ENCODE results near the gene TMEM209.

Gene TMEM209

GRCh38 chr7:130154131-130154500 is 51.1 kb downstream of the TMEM209 start:
- Mint-ChIP-seq H3K27me3 (ENCODE audit: low read depth, poor library complexity) (no peaks in the 10 kb centered on the region), H3K4me3 (no peak overlapping the region), H3K27ac (no peak overlapping the region), H3K9me3 (peaks cover 32% of the 10 kb centered on the region), H3K4me1 (peaks cover 12% of the 10 kb centered on the region), H3K36me3 (ENCODE audit: low read depth) (peaks cover 35% of the 10 kb centered on the region)
- no peak for DNase-seq
- TF ChIP-seq CTCF (IDR thresholded peaks at IDR 0.05), result no peak

DNA sequence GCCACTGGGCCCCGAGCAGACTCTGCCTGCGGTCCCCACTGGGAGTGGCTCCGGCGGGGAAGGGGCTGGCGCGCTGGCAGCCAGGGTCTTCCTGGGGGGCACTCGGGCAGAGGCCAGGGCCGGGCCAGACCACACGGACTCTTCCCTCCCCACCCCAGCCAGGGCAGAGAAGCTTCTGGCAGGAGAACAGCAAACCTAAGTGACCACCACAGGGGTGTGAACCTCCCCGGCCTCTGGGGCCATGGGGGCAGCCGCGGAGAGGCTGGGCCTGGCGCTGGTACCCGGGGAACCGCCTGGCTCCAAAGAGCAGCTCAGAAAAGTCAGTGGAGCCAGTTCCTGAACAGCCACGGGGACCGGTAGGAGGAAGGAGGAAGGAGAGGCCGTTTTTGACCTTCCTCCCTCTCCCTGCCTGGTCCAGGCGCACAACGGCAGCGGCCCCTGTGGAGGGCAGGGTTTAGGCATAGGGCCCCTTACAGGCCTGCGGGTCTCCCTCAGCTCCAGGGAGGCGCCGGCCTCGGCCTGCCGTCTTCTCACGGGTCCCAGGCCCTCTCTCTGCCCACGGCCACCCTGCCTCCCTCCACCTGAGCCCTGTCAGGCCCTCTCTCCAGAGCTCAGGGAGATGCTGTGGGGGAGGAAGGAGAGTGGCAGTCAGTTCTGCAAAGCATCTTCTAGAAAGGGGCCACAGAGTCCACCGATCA is 51.8 kb downstream of the TMEM209 start:
- no peaks in the 10 kb centered on the region for H3K27me3 Mint-ChIP-seq (ENCODE audit: low read depth, poor library complexity)
- TF ChIP-seq CTCF (IDR thresholded peaks at IDR 0.05), result no peak
- peaks cover 27% of the 10 kb centered on the region for H3K9me3 Mint-ChIP-seq
- H3K27ac Mint-ChIP-seq, result no peak overlapping the region
- no peak for DNase-seq
- no peak overlapping the region for H3K4me3 Mint-ChIP-seq
- H3K4me1 Mint-ChIP-seq, result peaks cover 20% of the 10 kb centered on the region
- peaks cover 27% of the 10 kb centered on the region for H3K36me3 Mint-ChIP-seq (ENCODE audit: low read depth)

- H3K36me3 Mint-ChIP-seq (ENCODE audit: low read depth), result peaks cover 20% of the 10 kb centered on the region
- H3K27me3 Mint-ChIP-seq (ENCODE audit: low read depth, poor library complexity), result no peaks in the 10 kb centered on the region
- H3K9me3 Mint-ChIP-seq, result peaks cover 20% of the 10 kb centered on the region
- no peak for DNase-seq
- peaks cover 26% of the 10 kb centered on the region for H3K4me1 Mint-ChIP-seq
- TF ChIP-seq CTCF (IDR thresholded peaks at IDR 0.05), result no peak
- H3K27ac Mint-ChIP-seq, result no peak overlapping the region
- no peak overlapping the region for H3K4me3 Mint-ChIP-seq
These were observed 52.6 kb downstream of the TMEM209 start for GRCh38 chr7:130152493-130153210.

GRCh38 chr7:130151591-130152492 is 53.4 kb downstream of the TMEM209 start:
- DNase-seq, result no peak
- Mint-ChIP-seq H3K27ac (no peak overlapping the region), H3K36me3 (ENCODE audit: low read depth) (peaks cover 12% of the 10 kb centered on the region), H3K27me3 (ENCODE audit: low read depth, poor library complexity) (no peaks in the 10 kb centered on the region), H3K9me3 (peaks cover 12% of the 10 kb centered on the region), H3K4me3 (no peak overlapping the region), H3K4me1 (peaks cover 33% of the 10 kb centered on the region)
- TF ChIP-seq CTCF (IDR thresholded peaks at IDR 0.05), result no peak

DNA sequence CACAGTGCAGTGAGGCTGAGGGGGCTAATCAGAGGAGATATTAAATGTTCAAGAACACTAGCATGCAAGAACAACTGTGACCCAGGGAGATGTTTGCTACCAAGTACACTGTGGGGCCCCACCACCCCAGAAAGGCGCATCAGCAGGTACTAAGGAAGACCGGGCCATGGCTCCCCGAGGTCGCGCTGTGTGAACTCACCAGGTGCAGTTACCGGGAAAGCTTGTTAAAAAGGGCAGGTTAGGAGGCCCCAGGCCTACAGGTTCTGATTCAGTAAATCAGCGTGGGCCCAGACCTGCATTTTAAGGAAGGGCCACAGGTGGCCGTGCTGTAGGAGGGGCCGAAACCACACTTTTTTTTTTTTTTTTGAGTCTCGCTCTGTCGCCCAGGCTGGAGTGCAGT is 54.6 kb downstream of the TMEM209 start:
- Mint-ChIP-seq H3K4me1 (peaks cover 42% of the 10 kb centered on the region), H3K27me3 (ENCODE audit: low read depth, poor library complexity) (no peaks in the 10 kb centered on the region), H3K36me3 (ENCODE audit: low read depth) (peaks cover 3% of the 10 kb centered on the region), H3K9me3 (peaks cover 3% of the 10 kb centered on the region), H3K4me3 (no peak overlapping the region), H3K27ac (peak overlapping the region; percentile 80)
- TF ChIP-seq CTCF (IDR thresholded peaks at IDR 0.05), result no peak
- DNase-seq, result no peak

Measured in nephron progenitor cell (in vitro differentiated cells).